Measurements from ENCODE around the gene HS3ST4. TPM values are rescaled to one million over a fixed set of nuclear protein-coding genes. Genes with fewer than 3 reads are reported as not detected.
A peak's percentile ranks its signal among the peaks of the same experiment; 100 is the strongest.

The HS3ST4 gene
- polyA plus RNA-seq, 1 donor from 2014 or later, result 13.0 TPM

- H2AFZ ChIP-seq (ENCODE audit: low read depth, low read length), result no peak overlapping the region
- no peaks in the 10 kb centered on the region for H3K79me2 ChIP-seq (replicated peaks; ENCODE audit: insufficient read depth, low read length)
- no peak overlapping the region for H3K4me2 ChIP-seq (ENCODE audit: low read length)
- H3K9ac ChIP-seq (ENCODE audit: low read length), result no peak overlapping the region
- no peaks in the 10 kb centered on the region for H3K36me3 ChIP-seq (ENCODE audit: insufficient read depth, low read length)
- H4K20me1 ChIP-seq (ENCODE audit: insufficient read depth), result no peaks in the 10 kb centered on the region
- H3K9me2 ChIP-seq (ENCODE audit: insufficient read depth, low read length), result no peaks in the 10 kb centered on the region
- no peaks in the 10 kb centered on the region for H3K9me3 ChIP-seq (ENCODE audit: low read length)
- H3K27me3 ChIP-seq (ENCODE audit: insufficient read depth, low read depth, low read length), result no peaks in the 10 kb centered on the region
- no peaks in the 10 kb centered on the region for H3F3A ChIP-seq (ENCODE audit: insufficient read depth, low read length, poor library complexity, severe bottlenecking)
- TF ChIP-seq CTCF (IDR thresholded peaks at IDR 0.05; ENCODE audit: poor library complexity, severe bottlenecking) (no peak), REST (IDR thresholded peaks at IDR 0.05; ENCODE audit: borderline replicate concordance) (no peak), MXI1 (conservative IDR thresholded peaks at IDR 0.05; ENCODE audit: poor library complexity, severe bottlenecking) (no peak), TAF1 (IDR thresholded peaks at IDR 0.05; ENCODE audit: low read depth) (no peak), POLR2AphosphoS5 (IDR thresholded peaks at IDR 0.05) (no peak), RAD21 (conservative IDR thresholded peaks at IDR 0.05) (no peak), SMC3 (conservative IDR thresholded peaks at IDR 0.05; ENCODE audit: poor library complexity) (no peak), EP300 (conservative IDR thresholded peaks at IDR 0.05; ENCODE audit: poor library complexity, severe bottlenecking) (no peak), EZH2 (IDR thresholded peaks at IDR 0.05; ENCODE audit: borderline replicate concordance, insufficient read depth, low read length, poor library complexity, severe bottlenecking) (no peak)
- H3K27ac ChIP-seq (ENCODE audit: low read length), result no peak overlapping the region
- H3K4me3 ChIP-seq (ENCODE audit: low read length), result no peak overlapping the region
Observed at GRCh38 chr16:25896411-25896810, 204.7 kb downstream of the HS3ST4 start.

GRCh38 chr16:25897702-25898101 is 205.9 kb downstream of the HS3ST4 start:
- no peaks in the 10 kb centered on the region for H3K9me3 ChIP-seq (ENCODE audit: low read length)
- H3K4me2 ChIP-seq (ENCODE audit: low read length), result no peak overlapping the region
- H2AFZ ChIP-seq (ENCODE audit: low read depth, low read length), result no peak overlapping the region
- TF ChIP-seq REST (IDR thresholded peaks at IDR 0.05; ENCODE audit: borderline replicate concordance) (no peak), EZH2 (IDR thresholded peaks at IDR 0.05; ENCODE audit: borderline replicate concordance, insufficient read depth, low read length, poor library complexity, severe bottlenecking) (no peak), EP300 (conservative IDR thresholded peaks at IDR 0.05; ENCODE audit: poor library complexity, severe bottlenecking) (no peak), POLR2AphosphoS5 (IDR thresholded peaks at IDR 0.05) (no peak), TAF1 (IDR thresholded peaks at IDR 0.05; ENCODE audit: low read depth) (no peak), RAD21 (conservative IDR thresholded peaks at IDR 0.05) (no peak), MXI1 (conservative IDR thresholded peaks at IDR 0.05; ENCODE audit: poor library complexity, severe bottlenecking) (no peak), CTCF (IDR thresholded peaks at IDR 0.05; ENCODE audit: poor library complexity, severe bottlenecking) (no peak), SMC3 (conservative IDR thresholded peaks at IDR 0.05; ENCODE audit: poor library complexity) (no peak)
- H3F3A ChIP-seq (ENCODE audit: insufficient read depth, low read length, poor library complexity, severe bottlenecking), result no peaks in the 10 kb centered on the region
- no peaks in the 10 kb centered on the region for H3K9me2 ChIP-seq (ENCODE audit: insufficient read depth, low read length)
- peak overlapping the region; percentile 29 for H3K27ac ChIP-seq (ENCODE audit: low read length)
- no peaks in the 10 kb centered on the region for H3K36me3 ChIP-seq (ENCODE audit: insufficient read depth, low read length)
- no peaks in the 10 kb centered on the region for H3K27me3 ChIP-seq (ENCODE audit: insufficient read depth, low read depth, low read length)
- H3K79me2 ChIP-seq (replicated peaks; ENCODE audit: insufficient read depth, low read length), result no peaks in the 10 kb centered on the region
- peak overlapping the region; percentile 9 for H3K9ac ChIP-seq (ENCODE audit: low read length)
- peak overlapping the region; percentile 30 for H3K4me3 ChIP-seq (ENCODE audit: low read length)
- no peaks in the 10 kb centered on the region for H4K20me1 ChIP-seq (ENCODE audit: insufficient read depth)

Data from neural cell (in vitro differentiated cells).